Lower lobe of right lung (tissue), 2 donors: ENCODE data around the gene ZNF580. TPM values are rescaled to one million over a fixed set of nuclear protein-coding genes. Genes with fewer than 3 reads are reported as not detected.

Source experiments
- ATAC-seq, 2 donors: fragments of 200-7000 bp; cut with Tn5 transposase; one replicate each; pipeline ENCODE4 v1.9.1; 2020 to 2022; ENCODE audit warnings: mild to moderate bottlenecking in 2 of 2, moderate library complexity in 2 of 2
- DNase-seq: peaks from one replicate; pipeline ENCODE4 v3.0.0-alpha.2; 2020
- H3K27ac ChIP-seq: fragments of 200-600 bp; one replicate; pipeline ENCODE4 v1.8.0; 2022
- H3K27me3 ChIP-seq: fragments of 200-600 bp; one replicate; pipeline ENCODE4 v1.8.0; 2022; ENCODE audit warnings: low read depth
- H3K36me3 ChIP-seq: fragments of 200-600 bp; one replicate; pipeline ENCODE4 v1.8.0; 2022; ENCODE audit warnings: mild to moderate bottlenecking
- H3K4me1 ChIP-seq: fragments of 200-600 bp; one replicate; pipeline ENCODE4 v1.8.0; 2022
- H3K4me3 ChIP-seq: fragments of 200-600 bp; one replicate; pipeline ENCODE4 v1.8.0; 2022; ENCODE audit warnings: mild to moderate bottlenecking
- H3K9me3 ChIP-seq: fragments of 200-600 bp; one replicate; pipeline ENCODE4 v1.8.0; 2022
- CTCF ChIP-seq: fragments of 200-600 bp; IDR thresholded peaks from one replicate; pipeline ENCODE4 v1.8.0; 2022; ENCODE audit warnings: antibody characterized with exemption, mild to moderate bottlenecking
- intact Hi-C: fragments of 100-400 bp; cut with DNase I; formaldehyde crosslinking; loops from one replicate; pipeline ENCODE4 v1.11.0; 2022
- total RNA-seq: library from RNA; stranded (reverse); fragmentation: NEBNext Ultra II Directional; extraction: Animal tissue kit (Norgen Biotek cat#: 25700); gene quantifications from one replicate; pipeline ENCODE4 v1.2.1, GENCODE V29; 2021
- donor health status: DM: no; HTN: yes; CAD: no; lungs with severe emphysema.

Gene ZNF580
- total RNA-seq, 1 donor from 2014 or later = 35.2 TPM

DNA sequence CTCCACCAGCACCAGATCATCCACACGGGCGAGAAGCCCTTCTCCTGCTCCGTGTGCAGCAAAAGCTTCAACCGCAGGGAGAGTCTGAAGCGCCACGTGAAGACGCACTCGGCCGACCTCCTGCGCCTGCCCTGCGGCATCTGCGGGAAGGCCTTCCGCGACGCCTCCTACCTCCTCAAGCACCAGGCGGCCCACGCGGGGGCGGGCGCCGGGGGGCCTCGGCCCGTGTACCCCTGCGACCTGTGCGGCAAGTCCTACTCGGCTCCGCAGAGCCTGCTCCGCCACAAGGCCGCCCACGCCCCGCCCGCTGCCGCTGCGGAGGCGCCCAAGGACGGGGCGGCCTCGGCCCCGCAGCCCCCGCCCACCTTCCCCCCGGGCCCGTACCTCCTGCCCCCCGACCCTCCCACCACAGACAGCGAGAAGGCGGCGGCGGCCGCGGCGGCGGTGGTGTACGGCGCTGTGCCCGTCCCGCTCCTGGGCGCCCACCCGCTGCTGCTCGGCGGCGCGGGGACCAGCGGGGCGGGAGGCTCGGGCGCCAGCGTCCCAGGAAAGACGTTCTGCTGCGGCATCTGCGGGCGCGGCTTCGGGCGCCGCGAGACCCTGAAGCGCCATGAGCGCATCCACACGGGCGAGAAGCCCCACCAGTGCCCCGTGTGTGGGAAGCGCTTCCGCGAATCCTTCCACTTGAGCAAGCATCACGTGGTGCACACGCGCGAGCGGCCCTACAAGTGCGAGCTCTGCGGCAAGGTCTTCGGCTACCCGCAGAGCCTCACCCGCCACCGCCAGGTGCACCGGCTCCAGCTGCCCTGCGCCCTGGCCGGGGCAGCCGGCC, 25.9 kb upstream of the ZNF580 start:
- intact Hi-C loops = no loop called here
- Histone ChIP-seq H3K27me3 (no peaks in the 10 kb centered on the region), H3K27ac (no peak overlapping the region), H3K36me3 (peaks cover 41% of the 10 kb centered on the region), H3K9me3 (no peaks in the 10 kb centered on the region), H3K4me1 (peaks cover 31% of the 10 kb centered on the region), H3K4me3 (no peak overlapping the region)
- no peak for TF ChIP-seq CTCF
- ATAC-seq (no peak), DNase-seq (no peak)

- H3K27me3 ChIP-seq = no peaks in the 10 kb centered on the region
- intact Hi-C loops = no loop called here
- H3K27ac ChIP-seq = no peak overlapping the region
- H3K4me3 ChIP-seq = no peak overlapping the region
- ATAC-seq (no peak), DNase-seq (no peak)
- H3K36me3 ChIP-seq = peaks cover 33% of the 10 kb centered on the region
- TF ChIP-seq CTCF = no peak
- H3K4me1 ChIP-seq = peaks cover 39% of the 10 kb centered on the region
- H3K9me3 ChIP-seq = no peaks in the 10 kb centered on the region
Observed at GRCh38 chr19:55615543-55616394, 25.0 kb upstream of the ZNF580 start.

DNA sequence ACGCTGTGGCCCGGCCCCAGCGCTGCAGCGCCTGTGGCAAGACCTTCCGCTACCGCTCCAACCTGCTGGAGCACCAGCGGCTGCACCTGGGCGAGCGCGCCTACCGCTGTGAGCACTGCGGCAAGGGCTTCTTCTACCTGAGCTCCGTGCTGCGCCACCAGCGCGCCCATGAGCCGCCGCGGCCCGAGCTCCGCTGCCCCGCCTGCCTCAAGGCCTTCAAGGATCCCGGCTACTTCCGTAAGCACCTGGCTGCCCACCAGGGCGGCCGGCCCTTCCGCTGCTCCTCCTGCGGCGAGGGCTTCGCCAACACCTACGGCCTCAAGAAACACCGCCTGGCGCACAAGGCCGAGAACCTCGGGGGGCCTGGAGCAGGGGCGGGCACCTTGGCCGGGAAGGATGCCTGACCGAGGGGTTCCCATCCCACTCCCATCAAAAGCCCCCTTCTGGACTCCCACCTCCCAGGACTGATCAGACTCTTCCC, 24.4 kb upstream of the ZNF580 start:
- ATAC-seq = no peak
- H3K36me3 ChIP-seq = peaks cover 33% of the 10 kb centered on the region

GRCh38 chr19:55617426-55617825, 23.4 kb upstream of the ZNF580 start:
- Histone ChIP-seq H3K9me3 (no peaks in the 10 kb centered on the region), H3K27me3 (no peaks in the 10 kb centered on the region), H3K4me1 (peaks cover 29% of the 10 kb centered on the region), H3K4me3 (no peak overlapping the region), H3K36me3 (peaks cover 41% of the 10 kb centered on the region), H3K27ac (no peak overlapping the region)
- intact Hi-C loops = no loop called here
- no peak for TF ChIP-seq CTCF
- DNase-seq (no peak), ATAC-seq (no peak)

More for the DNA sequence above, 24.4 kb upstream of the ZNF580 start:
- no peaks in the 10 kb centered on the region for H3K9me3 ChIP-seq
- no peak for TF ChIP-seq CTCF
- intact Hi-C loops = no loop called here
- no peaks in the 10 kb centered on the region for H3K27me3 ChIP-seq
- H3K4me3 ChIP-seq = no peak overlapping the region
- H3K4me1 ChIP-seq = peaks cover 34% of the 10 kb centered on the region
- no peak overlapping the region for H3K27ac ChIP-seq
- DNase-seq = no peak

DNA sequence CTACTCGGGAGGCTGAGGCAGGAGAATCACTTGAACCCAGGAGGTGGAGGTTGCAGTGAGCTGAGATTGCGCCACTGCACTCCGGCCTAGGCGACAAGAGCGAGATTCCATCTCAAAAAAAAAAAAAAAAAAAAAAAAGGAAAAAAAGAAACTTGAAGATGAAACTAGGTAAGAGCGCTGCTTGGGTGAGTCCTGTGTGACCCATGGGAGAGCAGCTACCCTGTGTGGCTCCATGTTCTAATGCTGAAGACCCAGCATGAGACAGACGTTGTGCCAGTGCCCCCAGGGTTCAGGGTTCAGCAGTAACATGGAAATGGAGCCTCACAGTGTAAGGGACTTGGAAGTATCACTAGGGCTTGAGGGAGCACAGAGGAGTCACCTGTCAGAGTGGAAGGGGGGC, 22.4 kb upstream of the ZNF580 start:
- intact Hi-C loops = no loop called here
- H3K4me3 ChIP-seq = no peak overlapping the region
- peaks cover 27% of the 10 kb centered on the region for H3K4me1 ChIP-seq
- ATAC-seq (no peak), DNase-seq (no peak)
- peaks cover 43% of the 10 kb centered on the region for H3K36me3 ChIP-seq
- peak overlapping the region; percentile 56 for H3K27ac ChIP-seq
- no peaks in the 10 kb centered on the region for H3K27me3 ChIP-seq
- TF ChIP-seq CTCF = no peak
- H3K9me3 ChIP-seq = no peaks in the 10 kb centered on the region
